Hematopoietic multipotent progenitor cell treated with erythropoietin and hydrocortisone succinate and interleukin-3 and kit ligand, for 8 days (in vitro differentiated cells): ENCODE data around the gene CNOT11.
"Not testable (repeated sequence)": the region's sequence is repeated elsewhere in the genome, so short reads cannot be mapped to it uniquely, and the experiment has no call there.

Source experiments
- DNase-seq: peaks from one replicate; pipeline ENCODE4 v3.0.0-alpha.2; 2015

The CNOT11 gene

GRCh38 chr2:101248756-101249155, 3.9 kb upstream of the CNOT11 start:
- DNase-seq = peak; percentile 68

- DNase-seq = no peak
Measured at GRCh38 chr2:101249826-101250225, 2.9 kb upstream of the CNOT11 start.

GRCh38 chr2:101251246-101251781, 1.4 kb upstream of the CNOT11 start:
- not testable (repeated sequence) for DNase-seq

GRCh38 chr2:101251844-101252407, 760 bp upstream of the CNOT11 start:
- peak; percentile 45 for DNase-seq

GRCh38 chr2:101253013-101253702, 472 bp downstream of the CNOT11 start:
- DNase-seq = peak; percentile 59

- DNase-seq = peak; percentile 41
Measured at GRCh38 chr2:101253703-101254450, 1.2 kb downstream of the CNOT11 start.

- no peak for DNase-seq
Measured at GRCh38 chr2:101255501-101255900, 2.8 kb downstream of the CNOT11 start.

- DNase-seq = no peak
Measured at GRCh38 chr2:101256316-101256715, 3.6 kb downstream of the CNOT11 start.

GRCh38 chr2:101258804-101259203, 6.1 kb downstream of the CNOT11 start:
- DNase-seq = no peak

GRCh38 chr2:101262142-101262541, 9.5 kb downstream of the CNOT11 start:
- DNase-seq = no peak

GRCh38 chr2:101263377-101263800, 10.7 kb downstream of the CNOT11 start:
- no peak for DNase-seq

- DNase-seq = no peak
Measured at GRCh38 chr2:101264360-101264939, 11.8 kb downstream of the CNOT11 start.

GRCh38 chr2:101265893-101266499, 13.3 kb downstream of the CNOT11 start:
- DNase-seq = no peak

GRCh38 chr2:101267671-101268656, 15.3 kb downstream of the CNOT11 start:
- no peak for DNase-seq

- no peak for DNase-seq
Measured at GRCh38 chr2:101270700-101271259, 18.1 kb downstream of the CNOT11 start.

- DNase-seq = no peak
Measured at GRCh38 chr2:101272045-101272784, 19.5 kb downstream of the CNOT11 start.

- DNase-seq = no peak
Measured at GRCh38 chr2:101273056-101273455, 20.4 kb downstream of the CNOT11 start.

- no peak for DNase-seq
Measured at GRCh38 chr2:101274142-101274541, 21.5 kb downstream of the CNOT11 start.

- no peak for DNase-seq
Measured at GRCh38 chr2:101277111-101277510, 24.4 kb downstream of the CNOT11 start.

GRCh38 chr2:101278925-101279324, 26.2 kb downstream of the CNOT11 start:
- no peak for DNase-seq

GRCh38 chr2:101281482-101281881, 28.8 kb downstream of the CNOT11 start:
- no peak for DNase-seq
